H9 (cell line): Measurements from ENCODE around the gene ZNF335. TPM values are rescaled to one million over a fixed set of nuclear protein-coding genes. Genes with fewer than 3 reads are reported as not detected.

Source experiments
- DNase-seq: peaks from one replicate; pipeline ENCODE4 v3.0.0-alpha.2; 2017
- H2AFZ ChIP-seq: one replicate; pipeline ENCODE4 v1.6.1; 2013; ENCODE audit warnings: mild to moderate bottlenecking, low read length, control low read depth, moderate library complexity
- H2AK5ac ChIP-seq: 2 replicates; pipeline ENCODE4 v1.6.1; 2013; ENCODE audit warnings: low read length, control low read depth, mixed read lengths; ENCODE audit not compliant: insufficient read length
- H2BK120ac ChIP-seq: one replicate; pipeline ENCODE4 v1.6.1; 2013; ENCODE audit warnings: low read depth, mild to moderate bottlenecking, low read length, control low read depth, inconsistent platforms; ENCODE audit not compliant: poor library complexity, severe bottlenecking
- H2BK12ac ChIP-seq: 2 replicates; pipeline ENCODE4 v1.6.1; 2013; ENCODE audit warnings: low read length, control low read depth, mixed read lengths, low read depth; ENCODE audit not compliant: insufficient read length
- H2BK15ac ChIP-seq: 2 replicates; pipeline ENCODE4 v1.6.1; 2013; ENCODE audit warnings: low read depth, low read length, control low read depth
- H2BK20ac ChIP-seq: one replicate; pipeline ENCODE4 v1.6.1; 2013; ENCODE audit warnings: low read depth, mild to moderate bottlenecking, low read length, control low read depth, inconsistent platforms; ENCODE audit not compliant: poor library complexity, severe bottlenecking
- H2BK5ac ChIP-seq: 2 replicates; pipeline ENCODE4 v1.6.1; 2013; ENCODE audit warnings: low read length, control low read depth, mixed read lengths; ENCODE audit not compliant: insufficient read length
- H3K14ac ChIP-seq: 2 replicates; pipeline ENCODE4 v1.6.1; 2013; ENCODE audit warnings: low read length, control low read depth; ENCODE audit not compliant: insufficient read depth
- H3K18ac ChIP-seq: 2 replicates; pipeline ENCODE4 v1.6.1; 2013; ENCODE audit warnings: low read depth, mild to moderate bottlenecking, mixed read lengths, low read length, control low read depth; ENCODE audit not compliant: insufficient read length
- H3K23ac ChIP-seq: 2 replicates; pipeline ENCODE4 v1.6.1; 2013; ENCODE audit warnings: low read length, control low read depth, mixed read lengths, low read depth; ENCODE audit not compliant: insufficient read length
- H3K23me2 ChIP-seq: 2 replicates; pipeline ENCODE4 v1.6.1; 2013; ENCODE audit warnings: low read depth, mild to moderate bottlenecking, mixed read lengths, low read length, control low read depth; ENCODE audit not compliant: insufficient read length, poor library complexity, severe bottlenecking
- H3K27ac ChIP-seq: 2 replicates; pipeline ENCODE4 v1.5.1; 2013; ENCODE audit warnings: low read length, control low read depth, mixed read lengths, low read depth; ENCODE audit not compliant: insufficient read length
- H3K27me3 ChIP-seq: 2 replicates; pipeline ENCODE4 v1.6.1; 2013; ENCODE audit warnings: low read length, control low read depth, inconsistent platforms; ENCODE audit not compliant: insufficient read depth
- H3K4ac ChIP-seq: 2 replicates; pipeline ENCODE4 v1.6.1; 2013; ENCODE audit warnings: low read depth, mild to moderate bottlenecking, control low read depth, inconsistent platforms, low read length, moderate library complexity
- H3K4me1 ChIP-seq: 2 replicates; pipeline ENCODE4 v1.6.1; 2013; ENCODE audit warnings: low read length, control low read depth, inconsistent platforms; ENCODE audit not compliant: insufficient read depth
- H3K4me2 ChIP-seq: 2 replicates; pipeline ENCODE4 v1.6.1; 2013; ENCODE audit warnings: low read length, control low read depth, mixed read lengths; ENCODE audit not compliant: insufficient read length, insufficient read depth
- H3K56ac ChIP-seq: 2 replicates; pipeline ENCODE4 v1.6.1; 2013; ENCODE audit warnings: low read depth, mild to moderate bottlenecking, mixed read lengths, low read length, control low read depth; ENCODE audit not compliant: insufficient read length
- H3K79me1 ChIP-seq: 2 replicates; pipeline ENCODE4 v1.6.1; 2013; ENCODE audit warnings: low read depth, mild to moderate bottlenecking, moderate library complexity, low read length, control low read depth, inconsistent platforms; ENCODE audit not compliant: insufficient read depth, poor library complexity, severe bottlenecking
- H3K79me2 ChIP-seq: 2 replicates; pipeline ENCODE4 v1.6.1; 2013; ENCODE audit warnings: low read length, control low read depth, inconsistent platforms; ENCODE audit not compliant: insufficient read depth
- H3K9ac ChIP-seq: 2 replicates; pipeline ENCODE4 v1.6.1; 2013; ENCODE audit warnings: low read length, control low read depth, mixed read lengths; ENCODE audit not compliant: insufficient read length; ENCODE audit errors: extremely low read depth
- H3K9me3 ChIP-seq: one replicate; pipeline ENCODE4 v1.6.1; 2013; ENCODE audit warnings: low read depth, low read length, inconsistent platforms; ENCODE audit not compliant: control insufficient read depth
- H3T11ph ChIP-seq: one replicate; pipeline ENCODE4 v1.6.1; 2013; ENCODE audit warnings: mild to moderate bottlenecking, low read length, control low read depth, inconsistent platforms
- H4K20me1 ChIP-seq: one replicate; pipeline ENCODE4 v1.6.1; 2013; ENCODE audit not compliant: control insufficient read depth, insufficient read length, insufficient read depth
- H4K5ac ChIP-seq: 2 replicates; pipeline ENCODE4 v1.6.1; 2013; ENCODE audit warnings: low read depth, mild to moderate bottlenecking, mixed read lengths, low read length, control low read depth; ENCODE audit not compliant: insufficient read length
- H4K8ac ChIP-seq: replicated peaks from 2 replicates; pipeline ENCODE4 v1.6.1; 2013; ENCODE audit warnings: low read length, control low read depth, mixed read lengths, low read depth; ENCODE audit not compliant: insufficient read length
- H4K91ac ChIP-seq: 2 replicates; pipeline ENCODE4 v1.6.1; 2013; ENCODE audit warnings: low read depth, mild to moderate bottlenecking, moderate library complexity, mixed read lengths, low read length, control low read depth; ENCODE audit not compliant: insufficient read length
- H3K27ac Mint-ChIP-seq, 3 experiments: 2 replicates in 2 of 3; 3 replicates in 1 of 3; pipeline ENCODE4 v1.8.0; 2020 to 2021; ENCODE audit warnings: mixed read lengths in 3 of 3, mild to moderate bottlenecking in 1 of 3, moderate library complexity in 1 of 3
- H3K27me3 Mint-ChIP-seq: 2 replicates; pipeline ENCODE4 v1.8.0; 2021; ENCODE audit warnings: low read depth, mild to moderate bottlenecking, moderate library complexity, mixed read lengths
- H3K36me3 Mint-ChIP-seq, 3 experiments: 2 replicates in 2 of 3; 3 replicates in 1 of 3; pipeline ENCODE4 v1.8.0; 2020 to 2021; ENCODE audit warnings: low read depth in 3 of 3, mixed read lengths in 3 of 3; ENCODE audit not compliant: insufficient read depth in 1 of 3
- H3K4me1 Mint-ChIP-seq, 2 experiments: 2 replicates each; pipeline ENCODE4 v1.8.0; 2020; ENCODE audit warnings: mixed read lengths in 2 of 2
- H3K4me3 Mint-ChIP-seq, 2 experiments: 2 replicates in 1 of 2; 3 replicates in 1 of 2; pipeline ENCODE4 v1.8.0; 2020 to 2021; ENCODE audit warnings: mild to moderate bottlenecking in 2 of 2, mixed read lengths in 2 of 2, moderate library complexity in 1 of 2
- H3K9me3 Mint-ChIP-seq, 2 experiments: 2 replicates in 1 of 2; 3 replicates in 1 of 2; pipeline ENCODE4 v1.8.0; 2020; ENCODE audit warnings: mild to moderate bottlenecking in 2 of 2, mixed read lengths in 2 of 2, moderate library complexity in 1 of 2
- WGBS: extraction: QIAGEN DNeasy Blood & Tissue Kit; methylation state at CpG from one replicate; pipeline ENCODE4 v1.1.7; 2013; ENCODE audit warnings: missing lambda C conversion rate, low lambda C conversion rate, mixed read lengths; ENCODE audit not compliant: insufficient read length; ENCODE audit errors: extremely low coverage; 5-methylcytosine and 5-hydroxymethylcytosine counted together
- total RNA-seq: library from RNA; stranded (reverse); gene quantifications from 2 replicates; pipeline ENCODE4 v1.2.1, GENCODE V29; 2021
- TF ChIP-seq, protein P1 (sequence below): fragments of 200-600 bp; sonication (generic); conservative IDR thresholded peaks from 3 replicates; pipeline ENCODE4 v1.8.0; 2021; ENCODE audit warnings: antibody characterized with exemption, mild to moderate bottlenecking

Gene ZNF335
- total RNA-seq, 1 experiment from 2014 or later, result 21.1 TPM

- Histone ChIP-seq H2BK15ac (no peak overlapping the region), H3K23ac (no peak overlapping the region), H2AFZ (no peak overlapping the region), H4K5ac (no peak overlapping the region), H4K91ac (no peak overlapping the region), H3K9ac (no peak overlapping the region), H2BK12ac (no peak overlapping the region), H3K4ac (no peak overlapping the region), H3K4me2 (no peak overlapping the region), H3K79me2 (peaks cover 4% of the 10 kb centered on the region; the same call in 1 of the 2 replicates), H4K8ac (no peak overlapping the region), H3K18ac (no peak overlapping the region), H3K27me3 (no peaks in the 10 kb centered on the region), H2BK20ac (no peak overlapping the region), H2BK120ac (no peak overlapping the region), H3K14ac (no peak overlapping the region), H2AK5ac (no peak overlapping the region), H3K56ac (no peak overlapping the region), H4K20me1 (no peaks in the 10 kb centered on the region), H3K23me2 (peaks cover 3% of the 10 kb centered on the region), H3K9me3 (no peaks in the 10 kb centered on the region), H3K27ac (no peak overlapping the region), H3K79me1 (no peaks in the 10 kb centered on the region), H3T11ph (no peak overlapping the region), H3K4me1 (peaks cover 11% of the 10 kb centered on the region), H2BK5ac (no peak overlapping the region)
- no peaks in the 10 kb centered on the region for H3K9me3 Mint-ChIP-seq
- H3K4me3 Mint-ChIP-seq, result no peak overlapping the region
- H3K36me3 Mint-ChIP-seq, result peaks cover 26 to 68% (median 55%) of the 10 kb centered on the region in 3 experiments
- DNase-seq, result no peak
- H3K27me3 Mint-ChIP-seq, result no peaks in the 10 kb centered on the region; the same call in 1 of the 2 replicates
- H3K4me1 Mint-ChIP-seq, result peaks cover 22 to 28% of the 10 kb centered on the region in 2 experiments
- TF ChIP-seq, protein P1, sequence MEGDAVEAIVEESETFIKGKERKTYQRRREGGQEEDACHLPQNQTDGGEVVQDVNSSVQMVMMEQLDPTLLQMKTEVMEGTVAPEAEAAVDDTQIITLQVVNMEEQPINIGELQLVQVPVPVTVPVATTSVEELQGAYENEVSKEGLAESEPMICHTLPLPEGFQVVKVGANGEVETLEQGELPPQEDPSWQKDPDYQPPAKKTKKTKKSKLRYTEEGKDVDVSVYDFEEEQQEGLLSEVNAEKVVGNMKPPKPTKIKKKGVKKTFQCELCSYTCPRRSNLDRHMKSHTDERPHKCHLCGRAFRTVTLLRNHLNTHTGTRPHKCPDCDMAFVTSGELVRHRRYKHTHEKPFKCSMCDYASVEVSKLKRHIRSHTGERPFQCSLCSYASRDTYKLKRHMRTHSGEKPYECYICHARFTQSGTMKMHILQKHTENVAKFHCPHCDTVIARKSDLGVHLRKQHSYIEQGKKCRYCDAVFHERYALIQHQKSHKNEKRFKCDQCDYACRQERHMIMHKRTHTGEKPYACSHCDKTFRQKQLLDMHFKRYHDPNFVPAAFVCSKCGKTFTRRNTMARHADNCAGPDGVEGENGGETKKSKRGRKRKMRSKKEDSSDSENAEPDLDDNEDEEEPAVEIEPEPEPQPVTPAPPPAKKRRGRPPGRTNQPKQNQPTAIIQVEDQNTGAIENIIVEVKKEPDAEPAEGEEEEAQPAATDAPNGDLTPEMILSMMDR, result no peak
- WGBS, result no CpG with 5 or more reads among the region's 13 CpGs
- H3K27ac Mint-ChIP-seq, result no peak overlapping the region
Measured at GRCh38 chr20:45940469-45940868, 31.5 kb downstream of the ZNF335 start.
